GM19438 (cell line): ENCODE measurements around the gene CMTM4.
"Not testable (repeated sequence)": the region's sequence is repeated elsewhere in the genome, so short reads cannot be mapped to it uniquely, and the experiment has no call there.

Experiments
- ATAC-seq: cut with Tn5 transposase; IDR thresholded peaks from one replicate; pipeline ENCODE4 v1.9.1; 2021; ENCODE audit warnings: low read depth; ENCODE audit not compliant: unreplicated experiment

Gene CMTM4

DNA sequence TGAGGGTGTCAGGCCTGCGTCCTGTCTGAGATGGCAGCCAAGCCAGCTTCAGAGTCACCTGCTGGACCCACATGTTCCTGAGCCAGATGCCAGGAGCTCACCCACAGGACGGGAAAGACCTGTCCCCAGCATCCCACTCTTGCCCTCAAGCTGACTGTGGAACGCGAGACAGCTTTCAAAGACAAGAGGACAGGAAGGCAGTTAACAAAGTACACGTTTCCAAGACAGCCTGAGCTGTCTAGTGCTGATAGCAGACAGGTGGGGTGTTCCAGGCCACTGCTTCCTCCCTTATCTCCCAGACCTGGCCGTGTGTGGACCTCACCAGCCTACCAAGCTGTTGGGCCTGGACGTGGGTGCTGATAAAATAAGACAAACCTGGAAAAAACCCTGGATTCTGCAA is 78.8 kb downstream of the CMTM4 start:
- ATAC-seq = no peak

DNA sequence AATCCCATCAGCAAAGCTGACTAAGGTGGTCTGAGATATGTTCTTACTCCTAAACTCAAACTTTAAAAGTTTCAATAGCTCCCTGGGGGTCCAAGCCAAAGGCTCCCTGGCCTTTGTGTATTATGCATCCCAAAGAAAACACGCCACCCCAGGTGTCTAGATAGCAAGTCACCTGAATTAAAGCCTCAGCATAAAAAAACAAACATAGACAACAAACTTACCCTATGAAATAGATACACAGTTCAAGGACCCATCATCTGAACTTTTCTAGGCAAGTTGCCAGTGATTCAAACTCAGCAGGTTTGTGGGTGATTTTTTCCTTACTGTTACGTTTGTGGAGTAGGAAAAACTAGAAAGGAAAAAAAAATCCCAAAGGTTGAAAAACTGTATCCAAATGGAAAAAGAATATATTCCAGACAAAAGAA is 79.5 kb downstream of the CMTM4 start:
- no peak for ATAC-seq

DNA sequence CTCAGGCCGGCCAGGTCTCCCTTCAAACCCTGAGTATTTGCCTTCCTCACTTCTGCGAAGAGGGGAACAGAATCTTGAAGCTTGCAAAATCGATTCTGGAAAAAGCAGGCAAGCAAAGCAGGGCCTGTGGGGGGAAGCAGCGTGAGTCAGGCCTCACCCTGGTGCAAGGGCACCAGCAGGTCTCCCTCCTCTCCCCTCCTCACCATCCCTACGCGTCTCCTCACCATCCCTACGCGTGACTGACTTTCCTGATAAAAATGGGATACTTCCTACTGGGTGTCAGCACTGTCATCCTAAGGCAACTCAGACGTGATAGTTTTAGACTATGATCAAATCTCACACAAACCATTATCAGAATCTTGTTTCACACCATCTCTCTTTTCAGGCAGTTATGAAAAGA is 80.0 kb downstream of the CMTM4 start:
- ATAC-seq = no peak

DNA sequence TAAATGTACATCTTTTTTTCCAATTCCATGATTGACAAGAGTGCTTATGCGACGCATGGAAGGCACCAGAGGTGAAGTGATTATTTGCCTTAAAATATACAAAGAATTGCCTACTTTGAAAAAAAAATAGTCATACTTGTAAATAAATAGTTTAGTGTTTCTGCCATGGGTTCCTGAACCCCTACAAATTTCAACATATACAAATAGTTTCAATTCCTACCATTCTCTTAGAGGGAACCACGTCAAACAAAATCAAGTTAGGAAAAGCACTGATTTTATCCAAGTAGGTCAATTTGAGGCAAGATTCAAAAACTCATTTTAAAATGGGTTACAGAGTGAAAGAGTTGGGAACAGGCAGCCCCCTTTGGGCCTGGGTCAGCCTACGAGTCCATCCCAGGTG is 80.4 kb downstream of the CMTM4 start:
- no peak for ATAC-seq

DNA sequence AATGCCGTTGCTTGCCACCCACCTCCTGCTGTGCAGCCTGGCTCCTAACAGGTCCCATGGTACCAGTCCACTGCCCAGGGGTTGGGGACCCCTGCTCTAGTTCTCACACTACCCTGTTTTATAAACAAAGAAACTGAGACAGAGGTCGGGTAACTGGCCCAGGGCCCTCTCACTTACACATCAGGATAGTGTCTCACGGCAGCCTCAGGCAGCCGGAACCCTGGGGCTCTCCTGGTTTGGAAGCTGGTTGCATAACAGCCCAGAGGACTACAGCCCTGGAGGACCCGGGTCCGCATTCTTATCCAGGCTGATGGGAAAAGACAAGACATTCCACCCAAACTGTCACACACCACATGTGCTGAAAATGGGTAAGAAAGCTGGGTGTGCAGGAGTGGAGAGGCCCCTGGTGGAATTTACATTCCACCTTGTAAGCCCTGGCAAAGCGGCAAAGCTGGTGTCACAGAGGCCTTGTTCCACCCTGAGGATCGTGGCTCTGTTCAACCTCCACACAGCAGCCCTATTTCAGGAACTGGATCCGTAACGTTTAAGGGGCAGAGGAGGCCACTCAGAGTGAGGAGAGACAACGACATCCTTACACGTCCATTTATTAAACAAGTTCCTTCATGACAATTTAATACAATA is 82.3 kb downstream of the CMTM4 start:
- ATAC-seq = no peak

DNA sequence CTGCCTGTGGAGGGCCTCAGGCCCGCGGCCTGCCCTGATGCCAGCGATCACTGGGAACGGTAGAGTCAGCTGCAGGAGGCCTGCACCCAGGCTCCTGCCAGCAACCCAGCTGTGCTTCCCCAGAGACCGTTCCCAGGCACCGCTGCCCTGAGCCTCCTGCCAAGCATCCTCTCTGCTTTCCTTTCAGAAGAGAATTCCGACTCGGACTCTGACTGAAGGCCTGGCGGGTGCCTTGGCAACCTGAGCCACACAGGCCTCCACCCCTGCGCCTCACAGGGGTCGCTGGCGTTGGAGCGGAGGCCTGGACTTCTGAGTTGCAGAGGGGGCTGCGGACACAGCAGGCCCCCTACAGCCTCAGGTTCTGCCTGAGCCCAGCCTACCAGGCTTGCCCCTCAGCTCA is 84.1 kb downstream of the CMTM4 start:
- no peak for ATAC-seq

DNA sequence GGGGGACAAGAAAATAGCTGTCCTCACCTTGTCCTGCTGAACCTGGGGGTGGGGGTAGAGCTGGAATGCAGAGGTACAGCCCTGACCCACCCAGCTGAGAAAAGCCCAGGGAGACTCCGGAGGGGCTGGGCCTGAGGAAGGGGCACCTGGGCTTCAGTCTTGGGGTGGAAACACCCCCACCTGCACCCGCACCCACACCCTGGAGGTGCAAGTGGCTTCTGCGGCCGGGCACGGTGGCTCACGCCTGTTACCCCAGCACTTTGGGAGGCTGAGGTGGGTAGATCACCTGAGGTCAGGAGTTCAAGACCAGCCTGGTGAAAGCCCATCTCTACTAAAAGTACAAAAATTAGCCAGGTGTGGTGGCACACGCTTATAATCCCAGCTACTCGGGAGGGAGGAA is 84.6 kb downstream of the CMTM4 start:
- ATAC-seq = not testable (repeated sequence)

DNA sequence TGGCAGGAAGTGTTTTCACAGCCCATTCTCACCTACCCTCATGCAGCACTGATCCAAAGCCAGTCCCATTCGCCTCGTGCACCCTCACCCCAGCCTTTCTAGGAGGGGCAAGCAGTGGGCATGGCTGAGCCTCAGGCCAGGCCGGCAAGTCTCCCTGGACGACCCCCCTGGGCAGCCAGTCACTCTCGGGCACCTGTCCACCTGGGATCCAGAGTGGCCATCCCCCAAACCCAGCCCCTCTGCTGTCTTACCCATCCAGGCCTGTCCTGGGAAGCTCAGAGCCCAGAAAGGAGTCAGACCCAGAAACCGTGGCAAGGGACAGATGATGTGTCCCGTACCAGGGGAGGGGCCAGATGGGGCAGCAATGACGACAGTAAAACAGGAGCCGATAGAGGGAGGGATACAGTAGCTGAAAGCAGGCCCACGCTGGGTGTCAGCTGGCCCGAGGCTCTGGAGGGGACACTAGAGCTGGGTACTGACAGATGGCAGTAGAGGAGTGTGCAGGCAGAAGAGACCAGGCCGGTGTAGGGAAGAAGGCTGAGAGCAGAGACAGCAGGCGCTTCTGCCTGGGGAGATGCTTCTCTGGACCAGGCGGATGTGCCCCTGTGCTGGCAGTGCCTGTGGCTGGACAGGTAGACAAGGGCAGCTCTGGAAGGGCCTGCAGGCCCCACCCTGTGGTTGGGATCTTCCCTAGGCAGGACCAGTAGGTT is 86.3 kb downstream of the CMTM4 start:
- ATAC-seq = no peak

DNA sequence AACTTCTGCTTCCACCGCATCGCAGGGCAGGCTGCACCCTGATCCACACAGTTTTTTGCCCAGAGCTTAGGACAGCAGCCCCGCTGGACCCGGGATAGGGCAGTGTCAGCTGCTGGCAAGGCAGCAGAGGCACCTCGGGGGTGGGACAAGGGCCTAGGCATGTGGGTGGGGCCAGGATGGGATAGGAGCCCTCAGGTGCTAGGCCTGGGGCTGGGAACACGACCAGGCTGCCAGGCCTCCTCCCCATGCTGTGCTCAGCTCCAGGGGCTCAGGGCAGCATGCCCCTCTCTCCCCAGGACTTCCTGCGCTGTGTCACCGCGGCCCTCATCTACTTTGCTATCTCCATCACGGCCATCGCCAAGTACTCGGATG is 87.4 kb downstream of the CMTM4 start:
- ATAC-seq = no peak

DNA sequence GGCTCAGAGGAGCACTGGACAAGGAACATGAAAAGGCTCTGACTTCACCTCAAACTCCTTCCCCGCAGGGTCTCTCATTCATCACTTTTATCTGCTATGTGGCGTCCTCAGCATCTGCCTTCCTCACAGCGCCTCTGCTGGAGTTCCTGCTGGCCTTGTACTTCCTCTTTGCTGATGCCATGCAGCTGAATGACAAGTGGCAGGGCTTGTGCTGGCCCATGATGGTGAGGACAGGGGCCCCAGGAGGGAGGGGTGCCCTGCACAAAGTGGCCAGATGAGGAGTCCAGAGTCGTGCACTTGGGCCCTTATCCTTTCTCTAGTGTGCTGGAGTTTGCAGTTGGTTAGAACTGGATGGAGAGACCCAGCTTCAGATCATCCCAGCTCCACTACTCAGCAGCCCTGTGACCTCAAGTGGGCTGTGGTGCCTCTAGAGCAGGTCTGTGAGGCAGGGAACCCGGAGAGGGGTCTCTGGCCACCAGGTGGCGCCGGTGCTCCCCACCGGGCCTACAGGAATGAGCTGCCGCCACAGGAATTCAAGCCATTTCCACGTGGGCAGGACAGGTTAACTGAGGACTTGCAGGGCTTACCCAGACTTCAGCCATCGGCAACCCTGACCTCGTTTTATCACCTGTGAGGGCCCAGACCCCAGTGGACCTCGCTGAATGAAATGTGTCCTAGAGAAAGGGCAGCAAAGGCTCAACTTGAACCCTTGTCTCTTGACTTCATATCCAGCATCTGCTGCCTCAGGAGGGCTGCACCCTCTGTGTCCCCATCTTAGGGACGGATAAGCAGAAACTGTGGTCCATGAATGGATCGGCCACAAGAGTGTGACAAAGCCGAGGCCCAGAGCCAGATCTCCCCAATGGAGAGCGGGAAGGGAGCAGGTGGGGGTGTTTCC is 88.1 kb downstream of the CMTM4 start:
- ATAC-seq = peak; percentile 38

DNA sequence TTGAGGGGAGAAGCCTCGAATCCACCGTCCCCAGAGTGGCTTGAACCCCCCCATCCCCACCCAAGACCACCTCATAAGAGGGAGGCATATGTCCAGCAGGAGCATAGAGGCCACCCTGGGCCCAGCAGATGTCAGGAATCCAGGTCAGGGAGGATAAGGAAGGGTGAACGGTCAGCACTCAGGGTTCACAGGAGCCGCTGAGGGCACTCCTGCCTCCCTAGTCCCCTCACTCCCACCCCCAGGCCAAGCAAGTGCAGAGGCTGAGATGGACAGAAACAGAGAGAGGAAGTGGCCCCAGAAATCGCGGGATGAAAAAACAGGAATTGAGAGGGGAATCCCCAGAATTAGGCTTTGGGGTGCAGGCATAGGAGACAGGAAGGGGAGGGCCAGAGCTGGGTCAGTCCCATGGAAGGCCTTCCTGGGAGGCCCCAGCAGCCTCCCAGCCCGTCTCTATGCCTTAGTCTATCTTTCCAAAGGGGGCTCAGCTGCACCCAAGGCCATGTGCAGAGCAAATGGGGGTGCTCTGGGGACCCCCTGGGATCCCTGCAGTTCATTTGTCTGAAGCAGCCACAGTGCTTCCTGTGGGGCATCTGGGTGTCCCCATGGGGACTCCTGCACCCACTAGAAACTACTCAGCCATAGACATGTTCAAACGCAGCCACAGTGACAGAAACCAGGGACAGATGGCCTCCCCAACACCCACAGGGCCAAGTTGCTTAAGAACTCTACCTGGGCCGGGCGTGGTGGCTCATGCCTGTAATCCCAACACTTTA is 90.4 kb downstream of the CMTM4 start:
- peak; percentile 49 for ATAC-seq

DNA sequence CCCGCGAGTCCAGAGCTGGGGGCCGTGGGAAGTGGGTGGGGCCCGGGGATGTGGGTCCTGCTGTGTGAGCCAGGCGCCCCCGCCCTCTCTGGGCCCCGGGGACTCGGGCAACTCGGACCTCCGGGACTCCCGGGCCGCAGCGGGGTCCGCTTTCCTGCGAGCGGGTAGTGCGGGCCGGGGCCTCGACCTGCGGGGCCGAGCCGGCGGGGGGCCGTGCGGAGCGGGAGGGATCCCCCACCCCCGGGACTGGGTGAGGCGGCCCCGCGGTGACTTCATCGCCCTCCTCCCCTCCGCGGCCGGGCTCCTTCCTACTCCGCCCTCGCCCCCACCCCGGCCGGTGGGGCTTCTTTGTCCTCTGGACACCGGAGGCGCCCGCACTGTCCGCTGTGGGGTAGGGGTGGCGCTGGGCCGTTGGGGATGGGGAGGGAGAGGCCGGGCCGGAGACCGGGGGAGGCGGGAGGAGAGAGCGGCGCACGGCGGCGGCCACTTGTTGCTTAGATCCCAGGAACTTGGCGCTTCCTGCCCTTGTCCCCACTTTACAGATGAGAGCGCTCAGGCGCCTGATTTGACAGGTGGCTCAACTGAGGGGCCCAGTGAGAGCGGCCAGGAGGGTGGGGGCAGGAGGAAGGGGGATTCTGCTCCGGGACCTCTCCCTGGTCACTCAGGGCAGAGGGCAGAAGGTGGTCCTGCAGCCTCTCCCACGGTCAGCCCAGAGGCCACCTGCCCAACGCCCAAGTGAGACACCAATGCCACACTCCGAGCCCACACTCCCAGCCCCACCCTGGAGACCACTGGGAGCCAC is 91.2 kb downstream of the CMTM4 start:
- no peak for ATAC-seq

DNA sequence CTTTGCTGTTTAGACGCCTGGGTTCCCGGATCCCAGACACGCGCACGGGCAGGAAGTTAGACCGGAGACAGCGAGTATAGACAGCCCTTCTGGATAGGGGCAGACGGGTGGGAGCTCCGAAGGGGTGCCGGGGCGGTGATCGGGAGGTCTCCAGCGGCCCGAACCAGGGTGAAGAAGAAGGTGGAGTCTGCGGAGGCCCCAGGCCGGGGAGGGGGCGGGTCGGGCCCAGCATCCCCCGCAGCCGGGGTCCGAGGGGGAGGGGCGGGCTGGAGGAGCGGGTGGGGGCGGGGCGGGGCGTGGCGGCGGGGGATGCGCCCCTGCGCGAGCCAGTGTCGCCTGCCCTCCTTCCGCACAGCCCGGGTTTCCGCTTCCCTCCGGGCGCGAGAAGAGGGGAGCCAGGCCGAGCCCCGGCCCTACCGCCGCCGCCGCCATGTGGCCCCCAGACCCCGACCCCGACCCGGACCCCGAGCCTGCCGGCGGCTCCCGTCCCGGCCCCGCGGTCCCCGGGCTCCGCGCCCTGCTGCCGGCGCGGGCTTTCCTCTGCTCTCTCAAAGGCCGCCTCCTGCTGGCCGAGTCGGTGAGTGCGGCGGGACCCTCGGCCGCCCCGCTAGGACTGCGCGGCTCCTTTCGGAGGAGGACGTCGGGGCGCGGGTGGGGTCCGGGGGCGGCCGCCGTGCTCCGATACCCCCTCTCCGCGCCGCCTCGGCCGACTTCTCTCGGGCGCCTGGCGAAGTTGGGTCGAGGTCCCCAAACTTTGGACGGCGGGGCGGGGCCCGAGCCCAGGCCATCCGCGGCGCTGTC is 92.0 kb downstream of the CMTM4 start, which contains the start of gene CMTM3:
TSS of gene CMTM3 (plus strand) at position 329 of the 801 bp plus-strand sequence. CDS start at position 431, 102 bp downstream.
- ATAC-seq = peak; percentile 41

DNA sequence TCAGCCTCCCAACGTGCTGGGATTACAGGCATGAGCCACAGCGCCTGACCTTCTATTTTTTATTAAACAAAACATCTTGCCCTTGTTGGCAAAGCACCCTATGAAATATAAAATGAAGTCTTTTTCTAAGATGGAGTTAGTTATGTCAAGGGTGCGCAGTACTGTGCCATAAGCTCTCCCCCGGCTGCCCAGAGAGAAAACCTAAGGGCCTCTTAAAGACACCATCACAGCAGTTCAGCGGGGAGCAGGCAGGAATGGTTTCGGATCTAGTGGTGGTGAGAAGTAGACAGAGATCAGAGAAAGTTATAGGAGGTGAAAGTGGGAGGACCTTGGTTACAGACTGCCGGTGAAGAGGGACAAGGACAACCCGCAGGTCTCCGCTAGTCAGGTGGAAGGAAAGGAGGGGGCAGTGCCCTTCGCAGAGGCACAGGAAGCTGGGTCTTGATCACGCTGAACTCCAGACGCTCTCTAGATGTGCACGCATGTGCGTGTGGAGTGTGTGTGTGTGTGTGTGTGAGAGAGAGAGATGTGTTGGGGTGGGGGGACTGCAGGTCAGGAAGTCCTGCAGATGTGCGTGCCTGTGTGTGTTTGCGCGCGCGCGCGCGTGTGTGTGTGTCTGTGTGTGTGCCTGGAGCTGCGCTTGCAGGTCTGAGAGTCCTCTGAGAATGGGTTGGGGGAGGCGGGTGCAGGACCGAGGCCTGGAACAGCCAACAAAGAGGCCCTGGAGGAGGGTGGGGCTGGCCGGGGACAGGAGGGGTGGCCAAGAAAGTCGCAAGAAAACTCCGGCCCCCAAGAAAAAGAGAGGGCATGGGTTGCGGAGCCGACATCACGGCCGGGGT is 92.8 kb downstream of the CMTM4 start:
- ATAC-seq = no peak

DNA sequence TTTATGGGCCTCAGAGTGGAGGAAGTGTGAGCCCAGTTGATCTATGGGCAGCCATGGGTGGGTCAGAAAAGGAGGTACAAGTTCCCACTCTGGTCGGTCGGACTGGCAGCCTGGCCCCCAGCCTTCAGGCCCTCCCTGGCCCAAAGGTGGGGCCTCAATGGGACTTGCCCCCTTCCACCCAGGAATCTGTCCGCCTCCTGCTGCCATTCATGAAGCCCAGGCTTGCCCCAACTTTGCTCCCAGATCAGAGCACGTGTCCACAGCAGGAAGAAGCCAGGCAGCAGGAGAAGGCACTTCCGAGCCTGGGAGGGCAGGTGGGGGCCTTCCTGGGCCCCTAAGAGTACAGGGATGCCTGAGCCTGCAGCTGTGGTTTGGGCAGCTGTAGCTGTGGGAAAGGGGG is 95.1 kb downstream of the CMTM4 start:
- no peak for ATAC-seq

DNA sequence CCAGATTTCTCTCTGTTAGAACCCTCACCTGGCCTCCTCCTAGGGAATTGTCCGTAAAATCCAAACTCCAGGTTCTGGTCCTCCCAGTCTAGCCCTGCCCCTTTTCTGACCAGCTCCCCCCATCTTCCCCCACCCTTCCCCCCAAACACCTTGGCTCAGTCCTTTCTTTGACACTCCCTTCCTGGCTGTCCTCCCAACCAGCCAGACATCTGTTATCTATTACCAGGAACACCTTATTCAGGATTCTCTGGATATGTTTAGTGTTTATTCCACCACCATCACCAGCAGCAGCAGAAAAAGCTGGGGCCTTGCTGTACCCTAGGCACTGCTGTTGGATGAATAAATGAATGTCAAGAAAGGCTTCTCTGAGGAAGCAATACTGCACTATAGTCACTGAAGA is 96.1 kb downstream of the CMTM4 start:
- ATAC-seq = no peak

DNA sequence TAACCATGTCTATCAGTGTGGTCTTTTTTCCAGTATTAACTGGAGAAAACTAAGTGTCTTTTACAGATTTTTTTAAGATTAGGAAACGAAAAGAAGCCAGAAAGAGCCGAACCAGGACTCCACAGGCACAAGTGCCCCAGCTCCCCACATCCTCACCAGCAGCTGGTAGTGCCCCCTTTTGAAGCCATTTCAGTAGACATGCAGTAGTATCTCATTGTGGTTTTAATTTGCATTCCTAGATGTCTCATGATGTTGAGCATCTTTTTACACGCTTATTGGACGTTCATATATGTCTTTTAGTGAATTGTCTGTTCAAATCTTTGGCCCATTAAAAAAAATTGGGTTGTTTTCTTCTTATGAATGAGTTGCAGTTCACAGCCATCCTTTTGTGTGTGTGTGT is 96.8 kb downstream of the CMTM4 start:
- ATAC-seq = no peak

DNA sequence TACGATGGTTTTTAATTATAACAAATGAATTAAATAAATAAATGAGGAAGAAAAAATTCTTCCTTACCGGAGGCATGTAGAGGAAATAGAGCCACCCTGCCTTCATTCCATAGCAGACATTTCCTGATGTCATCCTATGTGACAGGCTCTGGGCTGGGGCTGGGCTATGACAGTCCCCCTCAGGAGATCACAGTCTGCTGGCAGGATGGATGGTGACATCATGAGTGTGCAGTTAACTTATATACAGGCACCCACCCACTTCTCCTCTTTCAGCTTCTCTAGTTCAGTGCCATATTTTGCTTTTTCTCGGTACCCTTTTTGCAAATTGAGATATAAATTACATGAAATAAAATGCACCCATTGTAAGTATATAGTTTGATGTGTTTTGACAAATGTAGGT is 98.4 kb downstream of the CMTM4 start:
- no peak for ATAC-seq
